OCI-LY3 (cell line): ENCODE measurements around the gene MYOF.
"Not testable (repeated sequence)": the region's sequence is repeated elsewhere in the genome, so short reads cannot be mapped to it uniquely, and the experiment has no call there.

Experiments used
- EZH2phosphoT487 ChIP-seq: fragments of 200-600 bp; shearing (Covaris generic); IDR thresholded peaks from 2 replicates; pipeline ENCODE4 v1.6.1; 2018; ENCODE audit warnings: antibody characterized with exemption, mixed run types, low read depth
- TF ChIP-seq, protein P1 (sequence below): fragments of 200-600, 300-600 bp; sonication (generic); IDR thresholded peaks from 2 replicates; pipeline ENCODE4 v1.5.1; 2014; ENCODE audit warnings: antibody characterized with exemption, low read length, low read depth

DNA sequence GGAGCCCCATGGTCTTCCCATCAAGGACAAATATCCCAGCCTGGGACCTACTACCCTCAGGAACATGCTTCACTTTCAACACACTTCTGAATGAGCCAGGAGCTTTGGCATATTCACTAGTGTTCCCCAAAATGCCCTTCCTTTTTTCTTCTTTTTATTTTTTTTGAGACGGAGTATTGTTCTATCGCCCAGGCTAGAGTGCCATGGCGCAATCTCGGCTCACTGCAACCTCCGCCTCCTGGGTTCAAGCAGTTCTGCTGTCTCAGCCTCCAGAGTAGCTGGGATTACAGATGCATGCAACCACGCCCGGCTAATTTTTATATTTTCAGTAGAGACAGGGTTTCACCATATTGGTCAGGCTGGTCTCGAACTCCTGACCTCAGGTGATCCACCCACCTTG, 63.1 kb downstream of the MYOF start:
- TF ChIP-seq, protein P1, sequence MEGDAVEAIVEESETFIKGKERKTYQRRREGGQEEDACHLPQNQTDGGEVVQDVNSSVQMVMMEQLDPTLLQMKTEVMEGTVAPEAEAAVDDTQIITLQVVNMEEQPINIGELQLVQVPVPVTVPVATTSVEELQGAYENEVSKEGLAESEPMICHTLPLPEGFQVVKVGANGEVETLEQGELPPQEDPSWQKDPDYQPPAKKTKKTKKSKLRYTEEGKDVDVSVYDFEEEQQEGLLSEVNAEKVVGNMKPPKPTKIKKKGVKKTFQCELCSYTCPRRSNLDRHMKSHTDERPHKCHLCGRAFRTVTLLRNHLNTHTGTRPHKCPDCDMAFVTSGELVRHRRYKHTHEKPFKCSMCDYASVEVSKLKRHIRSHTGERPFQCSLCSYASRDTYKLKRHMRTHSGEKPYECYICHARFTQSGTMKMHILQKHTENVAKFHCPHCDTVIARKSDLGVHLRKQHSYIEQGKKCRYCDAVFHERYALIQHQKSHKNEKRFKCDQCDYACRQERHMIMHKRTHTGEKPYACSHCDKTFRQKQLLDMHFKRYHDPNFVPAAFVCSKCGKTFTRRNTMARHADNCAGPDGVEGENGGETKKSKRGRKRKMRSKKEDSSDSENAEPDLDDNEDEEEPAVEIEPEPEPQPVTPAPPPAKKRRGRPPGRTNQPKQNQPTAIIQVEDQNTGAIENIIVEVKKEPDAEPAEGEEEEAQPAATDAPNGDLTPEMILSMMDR, result not testable (repeated sequence)
- TF ChIP-seq EZH2phosphoT487, result not testable (repeated sequence)
